Measurements from ENCODE around the gene TOP2B.

Gene TOP2B

GRCh38 chr3:25654576-25654975, 10.1 kb downstream of the TOP2B start:
- Histone ChIP-seq H3K4me3 (ENCODE audit: low read depth, low read length) (no peak overlapping the region), H3K36me3 (ENCODE audit: control insufficient read depth, insufficient read depth, low read length) (no peaks in the 10 kb centered on the region), H3K27ac (ENCODE audit: low read depth, low read length) (no peak overlapping the region), H3K27me3 (ENCODE audit: control insufficient read depth, insufficient read depth, low read length) (no peaks in the 10 kb centered on the region), H3K9me3 (ENCODE audit: control insufficient read depth, insufficient read depth, low read length) (no peaks in the 10 kb centered on the region), H3K9ac (ENCODE audit: low read depth, low read length) (no peak overlapping the region), H3K4me1 (ENCODE audit: control insufficient read depth, insufficient read depth, low read length) (peaks cover 36% of the 10 kb centered on the region)

- H3K27ac ChIP-seq (ENCODE audit: low read depth, low read length), result no peak overlapping the region
- H3K9me3 ChIP-seq (ENCODE audit: control insufficient read depth, insufficient read depth, low read length), result no peaks in the 10 kb centered on the region
- H3K9ac ChIP-seq (ENCODE audit: low read depth, low read length), result no peak overlapping the region
- peaks cover 36% of the 10 kb centered on the region for H3K4me1 ChIP-seq (ENCODE audit: control insufficient read depth, insufficient read depth, low read length)
- H3K27me3 ChIP-seq (ENCODE audit: control insufficient read depth, insufficient read depth, low read length), result no peaks in the 10 kb centered on the region
- H3K36me3 ChIP-seq (ENCODE audit: control insufficient read depth, insufficient read depth, low read length), result no peaks in the 10 kb centered on the region
- H3K4me3 ChIP-seq (ENCODE audit: low read depth, low read length), result no peak overlapping the region
Measured at GRCh38 chr3:25653322-25653721, 11.4 kb downstream of the TOP2B start.

GRCh38 chr3:25652921-25653320, 11.8 kb downstream of the TOP2B start:
- peaks cover 36% of the 10 kb centered on the region for H3K4me1 ChIP-seq (ENCODE audit: control insufficient read depth, insufficient read depth, low read length)
- no peaks in the 10 kb centered on the region for H3K36me3 ChIP-seq (ENCODE audit: control insufficient read depth, insufficient read depth, low read length)
- H3K9ac ChIP-seq (ENCODE audit: low read depth, low read length), result no peak overlapping the region

GRCh38 chr3:25648925-25649830, 15.5 kb downstream of the TOP2B start:
- Histone ChIP-seq H3K9me3 (ENCODE audit: control insufficient read depth, insufficient read depth, low read length) (no peaks in the 10 kb centered on the region), H3K4me1 (ENCODE audit: control insufficient read depth, insufficient read depth, low read length) (peaks cover 29% of the 10 kb centered on the region), H3K27me3 (ENCODE audit: control insufficient read depth, insufficient read depth, low read length) (no peaks in the 10 kb centered on the region), H3K36me3 (ENCODE audit: control insufficient read depth, insufficient read depth, low read length) (peaks cover 6% of the 10 kb centered on the region), H3K27ac (ENCODE audit: low read depth, low read length) (no peak overlapping the region), H3K4me3 (ENCODE audit: low read depth, low read length) (no peak overlapping the region), H3K9ac (ENCODE audit: low read depth, low read length) (no peak overlapping the region)

More at GRCh38 chr3:25652921-25653320, 11.8 kb downstream of the TOP2B start:
- no peaks in the 10 kb centered on the region for H3K9me3 ChIP-seq (ENCODE audit: control insufficient read depth, insufficient read depth, low read length)
- no peak overlapping the region for H3K27ac ChIP-seq (ENCODE audit: low read depth, low read length)
- H3K27me3 ChIP-seq (ENCODE audit: control insufficient read depth, insufficient read depth, low read length), result no peaks in the 10 kb centered on the region
- H3K4me3 ChIP-seq (ENCODE audit: low read depth, low read length), result no peak overlapping the region

DNA sequence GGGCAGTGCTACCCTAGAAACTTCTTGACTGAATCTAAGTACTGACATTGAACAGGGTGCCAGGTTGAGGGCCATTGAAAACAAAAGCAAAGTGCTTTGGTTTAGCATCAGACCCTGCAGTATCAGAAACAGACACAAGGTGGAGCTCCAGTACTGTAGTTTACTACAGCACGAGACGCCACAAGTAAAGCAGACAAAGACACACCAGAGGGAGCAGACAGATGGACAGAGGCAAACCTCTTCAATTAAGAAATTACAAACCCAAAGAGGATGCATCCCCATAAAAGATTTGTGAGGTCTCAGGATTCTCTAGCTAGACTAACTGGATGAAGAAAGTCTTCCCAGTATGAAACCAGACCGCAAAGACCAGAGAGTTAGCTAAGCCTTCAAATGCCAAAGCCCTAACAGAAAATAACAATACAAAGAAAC, 16.6 kb downstream of the TOP2B start:
- no peaks in the 10 kb centered on the region for H3K9me3 ChIP-seq (ENCODE audit: control insufficient read depth, insufficient read depth, low read length)
- H3K27me3 ChIP-seq (ENCODE audit: control insufficient read depth, insufficient read depth, low read length), result no peaks in the 10 kb centered on the region
- H3K27ac ChIP-seq (ENCODE audit: low read depth, low read length), result peak overlapping the region; percentile 58
- no peak overlapping the region for H3K9ac ChIP-seq (ENCODE audit: low read depth, low read length)
- H3K4me1 ChIP-seq (ENCODE audit: control insufficient read depth, insufficient read depth, low read length), result peaks cover 20% of the 10 kb centered on the region
- H3K36me3 ChIP-seq (ENCODE audit: control insufficient read depth, insufficient read depth, low read length), result peaks cover 16% of the 10 kb centered on the region
- H3K4me3 ChIP-seq (ENCODE audit: low read depth, low read length), result no peak overlapping the region

DNA sequence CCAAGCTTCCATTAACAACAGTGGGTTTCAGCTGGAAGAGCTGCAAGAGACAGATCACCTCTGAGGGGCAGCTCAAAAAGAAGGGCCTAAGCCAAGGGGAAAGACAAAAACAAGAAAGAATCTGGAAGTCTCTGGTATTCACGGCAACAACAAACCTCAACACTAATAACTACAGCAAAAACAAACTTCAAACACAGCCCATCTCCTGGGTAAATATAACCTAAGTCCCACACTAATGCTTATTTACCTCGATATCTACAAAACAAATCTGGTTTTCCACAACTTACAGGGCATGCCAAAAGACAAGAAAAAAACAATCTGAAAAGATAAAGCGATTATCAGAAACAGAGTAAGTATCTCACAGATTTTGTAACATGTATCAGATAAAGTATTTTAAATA, 29.7 kb downstream of the TOP2B start:
- Histone ChIP-seq H3K9me3 (ENCODE audit: control insufficient read depth, insufficient read depth, low read length) (no peaks in the 10 kb centered on the region), H3K4me3 (ENCODE audit: low read depth, low read length) (no peak overlapping the region), H3K9ac (ENCODE audit: low read depth, low read length) (no peak overlapping the region), H3K27me3 (ENCODE audit: control insufficient read depth, insufficient read depth, low read length) (no peaks in the 10 kb centered on the region), H3K4me1 (ENCODE audit: control insufficient read depth, insufficient read depth, low read length) (peaks cover 11% of the 10 kb centered on the region; the same call in 1 of the 2 replicates), H3K27ac (ENCODE audit: low read depth, low read length) (no peak overlapping the region), H3K36me3 (ENCODE audit: control insufficient read depth, insufficient read depth, low read length) (peaks cover 94% of the 10 kb centered on the region)

DNA sequence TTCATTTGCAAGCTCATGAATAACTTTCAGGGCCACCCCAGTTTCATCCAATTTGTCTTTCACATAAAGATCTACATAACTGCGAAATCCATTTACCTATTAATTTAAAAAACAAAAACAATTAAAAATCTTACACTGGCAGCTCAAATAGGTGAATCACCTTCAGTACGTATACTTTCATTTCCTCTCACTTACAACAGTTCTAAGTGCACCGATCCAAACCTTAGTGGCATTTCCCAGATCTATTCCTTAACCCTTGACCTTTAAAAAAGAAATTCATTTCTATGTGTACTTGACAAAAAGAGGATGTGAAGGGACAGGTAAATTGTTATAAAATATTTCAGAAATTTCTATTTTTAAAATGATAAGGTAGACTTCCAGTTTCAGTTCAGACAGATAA, 30.8 kb downstream of the TOP2B start:
- Histone ChIP-seq H3K9ac (ENCODE audit: low read depth, low read length) (no peak overlapping the region), H3K36me3 (ENCODE audit: control insufficient read depth, insufficient read depth, low read length) (peaks cover 99% of the 10 kb centered on the region), H3K27me3 (ENCODE audit: control insufficient read depth, insufficient read depth, low read length) (no peaks in the 10 kb centered on the region), H3K9me3 (ENCODE audit: control insufficient read depth, insufficient read depth, low read length) (no peaks in the 10 kb centered on the region), H3K27ac (ENCODE audit: low read depth, low read length) (no peak overlapping the region), H3K4me3 (ENCODE audit: low read depth, low read length) (no peak overlapping the region), H3K4me1 (ENCODE audit: control insufficient read depth, insufficient read depth, low read length) (peaks cover 11% of the 10 kb centered on the region; the same call in 1 of the 2 replicates)

DNA sequence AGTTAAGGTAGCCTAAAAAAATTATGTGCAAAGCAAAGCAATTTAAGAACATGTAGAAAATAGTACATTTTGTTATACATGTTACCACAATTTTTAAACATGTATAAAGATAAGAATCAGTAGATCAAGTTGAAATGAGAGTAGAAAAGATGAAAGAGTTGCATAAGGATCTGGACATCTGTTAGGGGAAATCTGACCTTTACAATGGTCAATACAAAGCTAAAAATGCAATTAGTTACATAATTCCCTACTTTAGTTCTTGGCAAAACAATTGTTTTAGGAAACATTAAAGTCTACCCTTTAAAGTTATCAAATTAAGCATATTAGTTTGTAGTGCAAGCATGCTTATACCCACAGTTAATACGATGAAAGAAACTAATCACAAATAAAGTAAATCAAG, 32.7 kb downstream of the TOP2B start:
- no peak overlapping the region for H3K27ac ChIP-seq (ENCODE audit: low read depth, low read length)
- peaks cover 97% of the 10 kb centered on the region for H3K36me3 ChIP-seq (ENCODE audit: control insufficient read depth, insufficient read depth, low read length)
- H3K9me3 ChIP-seq (ENCODE audit: control insufficient read depth, insufficient read depth, low read length), result no peaks in the 10 kb centered on the region
- H3K4me1 ChIP-seq (ENCODE audit: control insufficient read depth, insufficient read depth, low read length), result peaks cover 11% of the 10 kb centered on the region; the same call in 1 of the 2 replicates
- H3K27me3 ChIP-seq (ENCODE audit: control insufficient read depth, insufficient read depth, low read length), result no peaks in the 10 kb centered on the region
- H3K9ac ChIP-seq (ENCODE audit: low read depth, low read length), result no peak overlapping the region
- no peak overlapping the region for H3K4me3 ChIP-seq (ENCODE audit: low read depth, low read length)

DNA sequence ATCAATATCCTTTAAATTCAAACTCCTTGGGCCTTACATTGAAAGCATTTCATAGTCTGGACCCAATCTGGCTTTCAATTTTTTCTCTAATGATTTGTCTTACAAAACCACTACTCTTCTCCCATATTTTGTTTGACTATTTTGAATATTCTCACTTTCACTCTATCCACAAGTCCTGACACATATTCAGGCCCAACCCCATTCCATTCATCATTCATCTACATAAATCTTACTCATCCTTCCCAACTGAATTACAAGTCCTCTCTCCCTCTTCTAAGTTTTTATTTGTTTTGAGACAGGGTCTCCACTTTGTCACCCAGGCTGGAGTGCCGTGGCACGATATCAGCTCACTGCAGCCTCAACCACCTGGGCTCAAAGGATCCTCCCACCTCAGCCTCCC, 43.6 kb downstream of the TOP2B start:
- Histone ChIP-seq H3K4me3 (ENCODE audit: low read depth, low read length) (no peak overlapping the region), H3K27ac (ENCODE audit: low read depth, low read length) (no peak overlapping the region), H3K9me3 (ENCODE audit: control insufficient read depth, insufficient read depth, low read length) (no peaks in the 10 kb centered on the region), H3K4me1 (ENCODE audit: control insufficient read depth, insufficient read depth, low read length) (no peaks in the 10 kb centered on the region), H3K27me3 (ENCODE audit: control insufficient read depth, insufficient read depth, low read length) (no peaks in the 10 kb centered on the region), H3K36me3 (ENCODE audit: control insufficient read depth, insufficient read depth, low read length) (peaks cover 94% of the 10 kb centered on the region), H3K9ac (ENCODE audit: low read depth, low read length) (no peak overlapping the region)

- no peaks in the 10 kb centered on the region for H3K27me3 ChIP-seq (ENCODE audit: control insufficient read depth, insufficient read depth, low read length)
- no peak overlapping the region for H3K9ac ChIP-seq (ENCODE audit: low read depth, low read length)
- no peaks in the 10 kb centered on the region for H3K9me3 ChIP-seq (ENCODE audit: control insufficient read depth, insufficient read depth, low read length)
- no peaks in the 10 kb centered on the region for H3K4me1 ChIP-seq (ENCODE audit: control insufficient read depth, insufficient read depth, low read length)
- H3K4me3 ChIP-seq (ENCODE audit: low read depth, low read length), result no peak overlapping the region
- H3K27ac ChIP-seq (ENCODE audit: low read depth, low read length), result no peak overlapping the region
- peaks cover 94% of the 10 kb centered on the region for H3K36me3 ChIP-seq (ENCODE audit: control insufficient read depth, insufficient read depth, low read length)
Measured at GRCh38 chr3:25620493-25620892, 44.2 kb downstream of the TOP2B start.

DNA sequence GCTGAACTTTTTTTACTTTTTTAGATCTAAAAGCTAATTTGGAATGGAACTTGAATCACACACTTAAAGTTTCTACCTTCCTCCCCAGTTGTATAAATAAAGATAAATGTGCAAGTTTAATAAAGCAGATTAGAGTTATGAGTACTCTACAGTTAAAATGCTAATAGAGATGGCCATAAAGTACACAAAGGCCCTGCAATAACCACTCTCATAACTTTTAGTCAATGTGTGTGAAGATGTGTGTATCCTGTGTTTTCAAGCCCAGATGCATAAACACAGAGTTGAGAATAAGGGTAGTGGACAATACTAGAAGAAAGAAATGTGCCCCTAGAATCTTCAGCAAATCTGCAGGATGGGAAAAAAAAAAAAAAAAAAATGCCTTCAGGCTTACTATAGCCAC, 45.3 kb downstream of the TOP2B start:
- no peaks in the 10 kb centered on the region for H3K9me3 ChIP-seq (ENCODE audit: control insufficient read depth, insufficient read depth, low read length)

More for the DNA sequence above, 45.3 kb downstream of the TOP2B start:
- H3K9ac ChIP-seq (ENCODE audit: low read depth, low read length), result no peak overlapping the region
- H3K27ac ChIP-seq (ENCODE audit: low read depth, low read length), result no peak overlapping the region
- H3K4me1 ChIP-seq (ENCODE audit: control insufficient read depth, insufficient read depth, low read length), result no peaks in the 10 kb centered on the region
- no peak overlapping the region for H3K4me3 ChIP-seq (ENCODE audit: low read depth, low read length)
- peaks cover 94% of the 10 kb centered on the region for H3K36me3 ChIP-seq (ENCODE audit: control insufficient read depth, insufficient read depth, low read length)
- H3K27me3 ChIP-seq (ENCODE audit: control insufficient read depth, insufficient read depth, low read length), result no peaks in the 10 kb centered on the region

Measured in HUES48 (cell line).